PC-3 (cell line): ENCODE data around the gene TMEM45A. TPM values are rescaled to one million over a fixed set of nuclear protein-coding genes. Genes with fewer than 3 reads are reported as not detected.

Source experiments
- ATAC-seq: fragments of 200-7000 bp; cut with Tn5 transposase; 2 replicates; pipeline ENCODE4 v1.9.1; 2020; ENCODE audit warnings: mild to moderate bottlenecking, moderate library complexity
- BruUV-seq: library from RNA; stranded (reverse); fragments of 400-500 nt; replicated peaks from 2 replicates; lab custom pipeline; 2021; lab: Mats Ljungman, UMichigan
- CTCF ChIA-PET: fragments of 300-600 bp; sonication (Branson Sonifier 250); formaldehyde crosslinking; loops from one replicate; lab custom pipeline; 2022; ENCODE audit warnings: antibody characterized with exemption; lab: Charles Lee
- POLR2A ChIA-PET: fragments of 300-600 bp; sonication (Branson Sonifier 250); formaldehyde crosslinking; loops from one replicate; lab custom pipeline; 2022; ENCODE audit warnings: antibody characterized with exemption; ENCODE audit not compliant: unreplicated experiment; lab: Charles Lee
- DNase-seq: peaks from one replicate; pipeline ENCODE4 v3.0.0-alpha.2; 2015
- H2AFZ ChIP-seq: fragments of 300-600 bp; sonication (generic); 2 replicates; pipeline ENCODE4 v1.6.0; 2016; ENCODE audit warnings: antibody characterized with exemption, low read length
- H3F3A ChIP-seq: fragments of 300-600 bp; sonication (generic); one replicate; pipeline ENCODE4 v1.6.0; 2017; ENCODE audit warnings: antibody characterized with exemption, low read length, control low read depth, mild to moderate bottlenecking; ENCODE audit not compliant: unreplicated experiment
- H3K27ac ChIP-seq: fragments of 300-600 bp; sonication (generic); 2 replicates; pipeline ENCODE4 v1.5.1; 2016; ENCODE audit warnings: mild to moderate bottlenecking, low read length
- H3K27me3 ChIP-seq: fragments of 300-600 bp; sonication (generic); 2 replicates; pipeline ENCODE4 v1.6.1; 2016; ENCODE audit warnings: low read length, mixed read lengths
- H3K36me3 ChIP-seq: fragments of 300-600 bp; sonication (generic); 2 replicates; pipeline ENCODE4 v1.6.1; 2016; ENCODE audit warnings: low read depth, mixed run types, low read length, mixed read lengths
- H3K4me1 ChIP-seq: fragments of 300-600 bp; sonication (generic); 2 replicates; pipeline ENCODE4 v1.5.1; 2016; ENCODE audit warnings: low read length; ENCODE audit not compliant: insufficient read depth
- H3K4me2 ChIP-seq: fragments of 300-600 bp; sonication (generic); 2 replicates; pipeline ENCODE4 v1.6.0; 2016; ENCODE audit warnings: low read length
- H3K4me3 ChIP-seq: fragments of 300-600 bp; sonication (generic); 2 replicates; pipeline ENCODE4 v1.5.1; 2016; ENCODE audit warnings: mild to moderate bottlenecking, low read length, mixed read lengths
- H3K79me2 ChIP-seq: fragments of 300-600 bp; sonication (generic); 2 replicates; pipeline ENCODE4 v1.6.1; 2017; ENCODE audit warnings: low read length, mixed read lengths
- H3K9ac ChIP-seq: fragments of 300-600 bp; sonication (generic); 2 replicates; pipeline ENCODE4 v1.6.0; 2016; ENCODE audit warnings: mild to moderate bottlenecking, low read length
- H3K9me2 ChIP-seq: fragments of 300-600 bp; sonication (generic); replicated peaks from 2 replicates; pipeline ENCODE4 v1.6.1; 2016; ENCODE audit warnings: mixed run types, low read length, mixed read lengths
- H3K9me3 ChIP-seq: fragments of 300-600 bp; sonication (generic); 2 replicates; pipeline ENCODE4 v1.6.1; 2016; ENCODE audit warnings: low read length, mixed read lengths
- H4K20me1 ChIP-seq: fragments of 300-600 bp; sonication (generic); 2 replicates; pipeline ENCODE4 v1.6.1; 2016; ENCODE audit warnings: low read length, mixed read lengths
- CTCF ChIP-seq: fragments of 300-600 bp; sonication (generic); conservative IDR thresholded peaks from 2 replicates; pipeline ENCODE4 v1.5.1; 2017; ENCODE audit warnings: antibody characterized with exemption, low read depth, mild to moderate bottlenecking, low read length
- EZH2 ChIP-seq: fragments of 300-600 bp; sonication (generic); IDR thresholded peaks from one replicate; pipeline ENCODE4 v1.6.1; 2017; ENCODE audit warnings: antibody characterized with exemption, mild to moderate bottlenecking, low read length; ENCODE audit not compliant: unreplicated experiment
- EZH2phosphoT487 ChIP-seq: fragments of 300-600 bp; sonication (generic); IDR thresholded peaks from 2 replicates; pipeline ENCODE4 v1.6.1; 2018; ENCODE audit warnings: mild to moderate bottlenecking, antibody characterized with exemption, low read length, borderline replicate concordance
- intact Hi-C: fragments of 100-400 bp; cut with micrococcal nuclease; formaldehyde crosslinking; loops from 2 replicates; pipeline ENCODE4 v1.9.0; 2023
- total RNA-seq: library from RNA; depleted of rRNA; stranded (reverse); fragments of >200 nt; gene quantifications from 2 replicates; pipeline ENCODE4 v1.2.3, GENCODE V29; 2014

The TMEM45A gene
- total RNA-seq, 1 experiment from 2014 or later: 7.6 TPM

- no peak within 1 kb of the TSS for H3K27ac ChIP-seq
- H3K9me3 ChIP-seq: no peaks in the 10 kb centered on the region
- DNase-seq (no peak), ATAC-seq (no peak)
- no peak within 1 kb of the TSS for H3K4me3 ChIP-seq
- no peaks in the 10 kb centered on the region for H3K27me3 ChIP-seq
- POLR2A ChIA-PET: no interaction called here
- H3F3A ChIP-seq: no peaks in the 10 kb centered on the region
- BruUV-seq: no TSS peak
- no peaks in the 10 kb centered on the region for H4K20me1 ChIP-seq
- no peak within 1 kb of the TSS for H3K4me2 ChIP-seq
- no peaks in the 10 kb centered on the region for H3K79me2 ChIP-seq
- CTCF ChIA-PET: no interaction called here
- intact Hi-C loops: loop anchor here (10.0 kb wide), 1 partner anchor 285 kb away; no protein-coding TSS in a partner anchor
- TF ChIP-seq EZH2phosphoT487: no peak
- TF ChIP-seq EZH2: no peak
- no peak for TF ChIP-seq CTCF
- H2AFZ ChIP-seq: no peak within 1 kb of the TSS
- no peaks in the 10 kb centered on the region for H3K36me3 ChIP-seq
- H3K9ac ChIP-seq: no peak within 1 kb of the TSS
- H3K9me2 ChIP-seq: no peaks in the 10 kb centered on the region
- H3K4me1 ChIP-seq: no peaks in the 10 kb centered on the region
These were observed 116.9 kb downstream of the TMEM45A start, which contains the start of gene ADGRG7 for GRCh38 chr3:100609305-100609704. TSS of gene ADGRG7 (plus strand) at chr3:100609601. CDS start at chr3:100609857, 256 bp downstream.

- no peak for DNase-seq
- H3K4me2 ChIP-seq: no peak overlapping the region
- no peak overlapping the region for H2AFZ ChIP-seq
- H3K9me3 ChIP-seq: no peaks in the 10 kb centered on the region
- intact Hi-C loops: loop anchor here (10.0 kb wide), 1 partner anchor 285 kb away; no protein-coding TSS in a partner anchor
- H3K27ac ChIP-seq: no peak overlapping the region
- ChIA-PET CTCF (no interaction called here), POLR2A (no interaction called here)
- no TSS peak for BruUV-seq
- no peak overlapping the region for H3K4me3 ChIP-seq
- H3K36me3 ChIP-seq: no peaks in the 10 kb centered on the region
- H4K20me1 ChIP-seq: no peaks in the 10 kb centered on the region
- no peaks in the 10 kb centered on the region for H3F3A ChIP-seq
- TF ChIP-seq EZH2 (no peak), CTCF (no peak), EZH2phosphoT487 (no peak)
- H3K27me3 ChIP-seq: no peaks in the 10 kb centered on the region
- H3K9me2 ChIP-seq: no peaks in the 10 kb centered on the region
- no peaks in the 10 kb centered on the region for H3K4me1 ChIP-seq
- no peaks in the 10 kb centered on the region for H3K79me2 ChIP-seq
- no peak for ATAC-seq
- H3K9ac ChIP-seq: no peak overlapping the region
These were observed 117.5 kb downstream of the TMEM45A start for GRCh38 chr3:100609963-100610362.

- H3K4me3 ChIP-seq: no peak overlapping the region
- no peak for DNase-seq
- BruUV-seq: no TSS peak
- no peaks in the 10 kb centered on the region for H3K79me2 ChIP-seq
- no peaks in the 10 kb centered on the region for H3K4me1 ChIP-seq
- TF ChIP-seq EZH2phosphoT487: no peak
- TF ChIP-seq EZH2: no peak
- no peak for TF ChIP-seq CTCF
- no peak overlapping the region for H3K4me2 ChIP-seq
- H3K9me2 ChIP-seq: no peaks in the 10 kb centered on the region
- no peaks in the 10 kb centered on the region for H3K36me3 ChIP-seq
- no peak overlapping the region for H3K9ac ChIP-seq
- POLR2A ChIA-PET: no interaction called here
- no peaks in the 10 kb centered on the region for H3K27me3 ChIP-seq
- intact Hi-C loops: no loop called here
- no peaks in the 10 kb centered on the region for H3K9me3 ChIP-seq
- H2AFZ ChIP-seq: no peak overlapping the region
- no peaks in the 10 kb centered on the region for H4K20me1 ChIP-seq
- H3K27ac ChIP-seq: no peak overlapping the region
- ATAC-seq: no peak
- no peaks in the 10 kb centered on the region for H3F3A ChIP-seq
- CTCF ChIA-PET: interaction anchor here (0.7 kb wide), 1 partner anchor 23 kb away, joined by 3 read pairs; no protein-coding TSS in a partner anchor
These were observed 118.8 kb downstream of the TMEM45A start for GRCh38 chr3:100611221-100611620.
